Activated CD8-positive, alpha-beta memory T cell treated with anti-CD3 and anti-CD28 coated beads for 24 hours (primary cell): ENCODE data around the gene HMCN2.
A peak's percentile ranks its signal among the peaks of the same experiment; 100 is the strongest.
"Not testable (repeated sequence)": the region's sequence is repeated elsewhere in the genome, so short reads cannot be mapped to it uniquely, and the experiment has no call there.

Experiments
- DNase-seq: peaks from one replicate; pipeline ENCODE4 v3.0.0-alpha.2; 2020

The HMCN2 gene

DNA sequence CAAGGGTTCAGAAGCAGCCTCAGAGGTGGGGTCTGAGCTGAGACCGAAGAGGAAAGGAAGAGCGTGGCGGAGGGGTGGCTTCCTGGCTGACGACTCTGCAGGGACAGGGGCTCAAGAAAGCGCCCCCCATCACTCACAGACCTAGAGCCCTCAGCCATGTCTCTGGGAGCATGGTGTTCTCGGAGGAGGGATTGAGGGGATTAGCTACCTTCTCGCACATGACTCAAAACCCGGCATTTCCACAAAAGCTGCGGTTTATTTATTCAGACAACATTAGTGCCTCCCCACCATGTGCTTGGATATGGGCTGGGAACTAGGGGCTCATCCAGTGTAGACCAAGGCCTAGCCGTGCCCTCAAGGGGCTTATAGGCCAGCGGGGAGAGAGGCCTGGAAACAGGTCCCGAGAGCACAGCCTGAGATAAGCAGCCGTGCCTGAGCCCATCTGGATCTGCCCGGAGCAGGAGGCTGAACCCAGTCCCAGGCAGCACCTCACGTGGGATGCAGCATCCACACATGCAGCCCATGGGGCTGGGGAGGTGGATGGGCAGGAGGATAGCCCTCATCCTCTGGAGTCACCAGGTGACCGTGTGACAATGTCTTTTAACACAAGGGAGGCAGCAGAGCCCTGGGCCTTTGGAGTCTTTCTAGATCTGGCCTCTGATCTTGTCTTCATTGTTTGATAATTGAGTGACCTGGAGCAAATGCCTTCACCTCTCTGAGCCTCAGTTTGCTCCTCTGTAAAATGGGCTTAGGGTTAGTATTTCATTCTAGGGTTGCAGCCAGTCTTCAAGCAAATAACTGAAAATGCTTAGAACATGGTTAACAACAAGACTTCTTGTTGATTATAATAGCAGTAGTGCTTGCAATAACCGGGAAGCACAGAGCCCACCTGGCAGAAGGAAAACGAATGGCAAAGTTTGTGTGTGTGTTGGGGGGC, 878 bp upstream of the HMCN2 start:
- no peak for DNase-seq

DNA sequence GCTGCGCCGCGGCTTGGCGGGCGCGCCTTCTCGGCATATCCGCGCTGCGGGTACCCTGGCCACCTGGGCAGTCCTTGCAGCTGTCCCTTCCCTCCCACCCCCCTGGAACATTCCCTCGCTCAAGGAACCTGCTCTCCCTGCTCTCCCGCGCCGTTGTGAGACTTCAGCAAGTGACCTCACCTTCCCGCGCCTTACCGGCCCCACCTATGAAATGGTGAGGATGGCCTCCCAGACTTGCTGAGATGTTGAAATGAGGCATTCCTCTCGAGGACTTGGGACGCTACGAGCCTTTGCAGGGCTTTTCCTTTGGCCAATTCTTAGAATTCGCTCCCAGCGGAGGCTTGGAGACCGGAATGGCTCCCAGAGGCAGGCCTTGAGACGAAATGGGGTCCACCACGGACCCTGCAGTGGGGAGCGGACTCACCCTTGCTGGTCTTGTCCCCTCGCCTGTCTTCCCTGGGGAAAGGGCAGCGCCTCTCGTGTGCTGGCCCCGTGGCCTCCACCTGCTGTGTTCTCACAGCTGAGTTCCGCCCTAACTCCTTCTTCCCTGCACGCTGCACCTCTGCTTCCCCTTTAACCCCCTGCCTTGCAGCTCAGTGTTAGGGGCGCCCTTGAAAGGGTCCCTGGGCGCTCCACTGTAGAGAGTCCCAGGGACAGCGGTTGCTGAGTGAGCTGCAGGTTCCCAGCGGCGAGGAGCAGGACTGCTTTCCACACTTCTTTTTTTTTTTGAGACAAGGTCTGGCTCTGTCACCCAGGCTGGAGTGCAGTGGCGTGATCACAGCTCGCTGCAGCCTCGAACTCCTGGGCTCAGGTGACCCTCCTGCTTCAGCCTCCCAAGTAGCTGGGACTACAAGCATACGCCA, 907 bp downstream of the HMCN2 start:
- DNase-seq = peak; percentile 43

DNA sequence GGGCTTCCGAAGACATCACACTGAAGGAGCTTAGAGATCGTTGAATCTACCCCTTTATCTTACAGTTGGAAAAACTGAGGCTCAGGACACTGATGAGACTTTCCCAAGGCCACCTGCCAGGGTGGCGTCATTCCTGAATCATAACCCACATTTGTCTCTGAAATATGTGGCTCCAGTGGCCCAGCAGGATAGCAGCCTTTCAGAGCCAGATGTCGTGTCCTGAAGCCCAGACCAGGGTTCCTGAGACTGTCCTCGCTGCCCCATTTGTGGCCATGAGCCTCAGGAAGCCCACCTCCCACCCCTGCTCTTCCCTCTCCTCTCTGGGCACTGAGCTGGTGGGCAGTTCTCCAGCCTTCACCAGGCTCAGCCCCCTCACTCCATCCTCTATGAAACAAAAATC, 2.4 kb downstream of the HMCN2 start:
- DNase-seq = peak; percentile 33

DNA sequence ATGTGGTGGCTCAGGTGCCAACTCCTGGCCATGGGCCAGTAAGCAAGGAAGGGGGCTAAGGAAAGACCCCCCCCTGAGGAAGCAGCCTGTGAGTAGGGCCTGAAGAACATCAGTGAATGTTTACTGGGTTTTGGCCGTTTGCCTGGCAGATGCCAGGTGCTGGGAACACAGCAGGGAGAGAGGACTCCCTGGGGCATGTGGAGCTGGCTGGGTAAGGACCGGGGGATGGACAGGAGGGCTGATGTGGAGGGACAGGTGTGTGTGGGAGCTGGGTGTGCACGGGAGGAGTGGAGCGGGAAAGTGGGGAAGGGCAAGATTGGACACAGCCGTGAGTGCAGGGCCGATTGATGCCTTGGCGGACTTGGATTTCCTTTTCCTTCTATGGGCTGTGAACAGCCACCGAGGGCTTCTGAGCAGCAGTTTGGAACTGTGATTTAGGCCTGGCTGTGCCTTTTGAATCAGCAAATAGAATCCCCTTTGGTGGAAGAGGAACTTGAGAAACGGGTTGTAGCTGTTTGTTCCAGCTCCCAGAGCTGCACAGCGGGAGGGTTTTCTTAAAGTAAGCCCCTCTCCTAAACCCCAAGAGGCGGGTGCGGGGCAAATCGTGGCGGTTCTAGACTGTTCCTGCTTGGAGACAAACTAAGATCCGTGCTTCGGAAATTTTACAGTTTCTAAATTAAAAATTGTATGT, 3.1 kb downstream of the HMCN2 start:
- peak; percentile 51 for DNase-seq

DNA sequence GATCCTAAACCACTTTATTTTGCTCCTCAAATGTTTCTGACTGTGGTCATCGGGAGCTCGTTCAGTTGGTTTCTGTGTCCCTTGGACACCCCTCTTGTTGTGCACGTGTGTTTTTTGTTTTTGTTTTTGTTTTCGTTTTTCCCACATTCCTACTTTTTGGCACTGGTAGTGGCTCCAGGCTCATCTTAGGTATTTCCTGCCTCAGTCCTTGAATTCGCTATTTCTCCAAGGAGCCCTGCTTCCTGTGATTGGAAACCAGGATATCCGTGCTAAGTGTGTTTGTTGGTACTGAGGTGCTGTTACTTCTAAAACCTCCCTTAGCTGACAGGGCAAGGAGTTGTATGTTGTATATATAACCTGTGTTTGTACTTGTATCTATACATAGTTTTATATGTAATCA, 5.9 kb downstream of the HMCN2 start:
- no peak for DNase-seq

DNA sequence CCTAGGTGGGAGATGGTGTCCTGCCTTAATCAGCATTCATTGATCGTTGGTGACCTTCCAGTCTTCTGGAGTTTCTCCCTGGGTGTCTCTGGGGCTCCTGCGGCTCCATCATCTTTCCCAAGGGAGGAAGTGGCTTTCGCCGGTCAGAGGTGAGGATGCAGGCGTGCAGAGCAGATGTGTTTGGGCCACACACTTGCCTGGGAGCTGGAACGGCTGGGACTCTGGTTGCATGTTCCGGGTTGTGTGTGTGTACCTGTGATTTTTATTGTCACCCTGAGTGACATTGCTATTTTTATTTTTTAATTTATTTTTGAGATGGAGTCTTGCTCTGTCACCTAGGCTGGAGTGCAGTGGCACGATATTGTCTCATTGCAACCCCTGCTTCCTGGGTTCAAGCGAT, 9.6 kb downstream of the HMCN2 start:
- no peak for DNase-seq

DNA sequence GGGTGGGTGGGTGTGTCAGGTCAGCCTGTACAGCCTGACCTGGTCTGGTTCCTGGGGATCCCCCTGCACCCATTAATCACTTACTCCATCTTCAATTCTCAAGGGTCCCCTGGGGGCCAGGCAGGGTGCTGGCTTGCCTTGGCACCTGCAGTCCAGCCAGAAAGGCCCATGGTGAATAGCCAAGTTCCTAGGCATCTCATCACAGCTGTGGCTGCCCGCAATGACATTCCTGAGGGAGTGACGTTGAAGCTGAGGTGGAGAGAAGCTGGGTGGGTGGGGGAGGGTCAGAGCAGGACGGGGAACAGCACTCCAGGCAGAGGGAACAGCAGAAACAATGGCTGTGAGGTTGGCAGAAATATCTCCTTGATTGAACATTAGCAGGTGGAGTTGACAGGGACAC, 10.6 kb downstream of the HMCN2 start:
- DNase-seq = no peak

DNA sequence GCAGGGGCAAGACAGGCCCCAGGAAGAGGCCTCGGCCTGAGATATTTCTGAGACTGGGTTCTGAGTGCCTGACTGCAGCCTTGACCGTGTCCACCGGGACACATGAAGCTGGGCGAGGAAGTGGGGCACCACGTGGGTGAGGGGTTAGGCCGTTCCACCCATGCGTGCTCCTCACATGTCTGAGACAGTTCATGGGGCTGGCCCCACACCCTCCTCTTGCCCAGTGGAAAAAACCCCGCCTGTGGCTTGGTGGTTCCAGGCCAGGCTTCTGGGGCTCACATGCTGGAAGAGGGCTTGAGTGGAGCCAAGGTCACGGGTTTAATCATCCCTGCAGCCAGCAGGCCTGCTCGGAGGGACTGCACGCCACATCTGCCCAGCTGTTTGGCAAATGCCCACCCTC, 11.4 kb downstream of the HMCN2 start:
- no peak for DNase-seq

DNA sequence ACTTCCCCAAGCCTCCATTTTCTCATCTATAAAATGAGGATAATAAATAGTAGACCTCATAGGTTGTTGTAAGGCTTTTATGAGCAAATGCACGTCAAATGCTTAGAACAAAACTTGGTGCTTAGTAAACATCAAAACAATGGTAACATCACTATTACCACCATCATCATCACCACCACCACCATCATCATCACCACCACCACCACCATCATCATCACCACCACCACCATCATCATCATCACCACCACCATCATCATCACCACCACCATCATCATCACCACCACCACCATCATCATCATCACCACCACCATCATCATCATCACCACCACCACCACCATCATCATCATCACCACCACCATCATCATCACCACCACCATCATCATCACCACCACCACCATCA, 12.0 kb downstream of the HMCN2 start:
- not testable (repeated sequence) for DNase-seq

DNA sequence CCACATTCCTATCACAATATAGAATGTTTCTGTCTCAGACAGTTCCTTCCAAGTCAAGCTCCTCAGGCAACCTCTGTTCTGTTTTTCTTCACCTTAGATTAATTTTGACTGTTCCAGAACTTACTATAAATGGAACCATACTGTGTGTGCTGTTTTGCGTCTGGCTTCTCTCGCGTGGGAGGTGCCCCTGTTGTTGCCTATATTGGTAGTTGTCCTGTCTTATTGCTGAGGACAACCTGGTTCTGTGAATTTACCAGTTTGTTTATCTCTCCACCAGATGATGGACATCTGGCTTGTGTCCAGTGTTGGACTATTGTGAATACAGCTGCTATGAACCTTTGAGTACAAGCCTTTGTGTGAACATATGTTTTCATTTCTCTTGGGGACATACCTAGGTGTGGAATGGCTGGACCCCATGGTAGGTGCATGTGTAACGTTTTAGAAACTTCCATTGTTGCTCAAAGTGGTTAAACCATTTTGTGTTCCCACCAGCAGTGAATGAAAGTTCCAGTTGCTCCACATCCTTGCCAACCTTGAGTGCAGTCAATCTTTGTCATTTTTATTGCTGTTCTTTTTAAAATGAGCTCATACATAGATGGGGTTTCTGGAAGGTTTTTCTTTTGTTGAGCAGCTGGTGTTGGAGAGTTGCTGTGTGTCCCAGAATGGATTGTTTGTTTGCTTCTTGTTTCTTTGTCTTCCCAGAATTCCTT, 18.1 kb downstream of the HMCN2 start:
- DNase-seq = no peak

DNA sequence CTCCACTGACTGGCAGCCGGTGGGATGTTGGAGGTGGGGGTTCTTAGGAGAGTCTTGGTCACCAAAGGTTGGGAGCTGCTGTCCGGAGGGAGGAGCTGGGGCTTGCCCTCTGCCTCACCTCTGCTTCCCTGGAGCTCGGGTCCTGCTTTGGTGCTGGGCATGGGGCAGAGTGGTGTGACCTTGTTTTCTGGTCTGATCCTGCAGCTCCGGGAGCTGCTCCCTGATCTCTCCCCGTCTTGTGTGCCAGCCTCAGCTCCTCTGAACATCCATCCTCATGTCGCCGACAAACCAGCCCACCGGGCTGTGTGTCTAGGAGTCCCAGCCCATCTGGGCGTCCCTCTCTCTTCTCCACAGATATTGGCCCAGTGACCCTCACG, 18.7 kb downstream of the HMCN2 start:
- no peak for DNase-seq

DNA sequence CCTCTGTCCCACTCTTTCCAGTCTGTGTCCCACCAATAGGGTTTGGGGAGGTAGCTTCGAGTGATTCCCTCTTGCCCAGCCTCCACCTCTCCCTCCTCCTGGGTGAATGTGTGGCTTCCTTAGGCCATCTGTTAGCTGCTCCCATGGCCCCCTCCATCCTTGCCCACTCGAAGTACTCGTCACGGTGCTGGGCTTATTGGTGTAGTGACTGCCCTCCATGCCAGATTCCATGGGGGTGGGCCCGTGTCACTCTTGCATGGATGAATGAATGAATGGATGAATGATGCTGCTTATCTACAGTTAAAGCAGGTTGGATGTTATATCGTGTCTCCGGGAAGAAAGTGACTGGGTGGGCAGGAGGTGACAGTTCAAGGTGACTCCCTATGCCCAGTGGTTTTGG, 19.1 kb downstream of the HMCN2 start:
- DNase-seq = no peak

DNA sequence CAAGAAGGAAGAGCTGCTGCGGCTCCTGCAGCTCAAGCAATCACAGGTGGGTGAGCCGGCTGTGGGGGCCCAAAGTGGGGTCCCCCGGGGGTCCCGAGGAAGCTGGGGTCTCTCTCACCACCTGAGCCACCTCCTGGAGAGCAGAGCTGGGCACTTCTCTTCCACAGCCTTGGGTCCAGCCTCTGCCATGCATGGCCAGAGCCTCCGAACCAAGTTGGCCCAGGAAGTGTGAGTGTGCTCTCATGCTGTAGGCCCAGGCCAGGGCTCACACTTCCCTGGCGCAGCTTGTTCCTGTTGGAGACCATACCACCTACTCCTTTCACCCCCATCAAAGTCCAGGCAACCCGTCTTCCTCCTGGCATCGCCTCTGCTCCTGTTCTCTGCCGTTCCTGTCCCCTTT, 19.7 kb downstream of the HMCN2 start:
- DNase-seq = no peak

DNA sequence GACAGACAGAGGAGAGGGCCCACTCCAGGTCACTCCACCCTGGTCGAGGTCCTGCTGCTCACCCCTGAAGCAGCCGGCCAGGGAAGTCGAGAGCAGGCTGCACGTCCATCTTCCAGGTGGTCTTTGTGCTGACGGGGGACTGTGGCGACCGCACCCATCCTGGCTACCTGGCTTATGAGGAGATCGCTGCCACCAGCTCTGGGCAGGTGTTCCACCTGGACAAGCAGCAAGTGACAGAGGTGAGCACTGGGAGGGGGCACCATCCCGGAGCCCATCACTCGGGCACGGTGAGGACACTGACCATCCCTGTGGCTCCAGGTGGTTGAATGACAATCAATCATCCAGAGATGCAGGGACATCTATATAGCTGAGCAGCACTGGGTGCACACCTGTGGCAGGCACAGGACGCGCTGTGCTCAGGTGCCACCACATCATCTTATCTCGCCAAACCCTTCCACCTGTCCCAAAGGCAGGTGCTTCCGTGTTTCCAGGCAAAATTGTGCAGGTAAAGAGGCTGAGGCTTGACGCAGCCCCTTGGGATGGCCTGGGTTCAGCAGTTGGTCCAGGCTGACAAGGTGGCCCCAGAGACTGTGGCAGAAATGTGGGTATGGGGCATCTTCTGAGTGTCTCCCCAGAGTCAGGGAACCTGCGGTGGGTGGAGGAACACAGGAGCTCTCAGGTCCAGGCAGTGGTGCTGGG, 20.7 kb downstream of the HMCN2 start:
- DNase-seq = no peak

DNA sequence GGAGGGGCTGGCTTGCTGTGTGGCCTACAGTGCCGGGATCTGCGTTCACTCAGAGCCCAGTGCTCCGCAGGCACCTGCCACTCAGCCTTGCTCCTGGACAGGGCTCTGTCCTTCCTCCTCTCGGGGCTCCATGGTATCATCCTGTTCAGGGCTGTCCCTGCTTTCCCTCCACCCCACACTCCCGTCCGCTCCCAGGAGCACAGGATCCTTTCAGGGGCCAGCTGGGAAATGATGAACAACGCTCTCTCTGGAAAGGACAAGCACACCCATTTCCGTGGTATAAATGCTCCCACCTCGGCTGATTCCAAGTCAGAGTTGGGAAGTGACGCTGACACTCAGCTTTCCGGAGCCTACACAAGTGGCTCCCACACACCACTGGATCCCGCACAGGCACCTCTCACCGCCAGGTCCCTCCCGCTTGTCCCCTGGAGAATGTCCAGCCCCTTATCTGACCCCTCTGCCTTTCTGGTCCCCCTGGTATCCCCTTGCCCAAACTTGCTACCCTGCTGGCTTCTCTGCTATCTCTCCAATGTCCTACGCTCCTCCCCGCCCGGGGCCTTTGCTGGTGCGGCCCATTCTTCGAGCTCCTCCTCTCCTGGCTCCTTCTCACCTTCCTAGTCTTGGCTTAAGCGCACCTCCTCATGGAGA, 21.3 kb downstream of the HMCN2 start:
- no peak for DNase-seq

DNA sequence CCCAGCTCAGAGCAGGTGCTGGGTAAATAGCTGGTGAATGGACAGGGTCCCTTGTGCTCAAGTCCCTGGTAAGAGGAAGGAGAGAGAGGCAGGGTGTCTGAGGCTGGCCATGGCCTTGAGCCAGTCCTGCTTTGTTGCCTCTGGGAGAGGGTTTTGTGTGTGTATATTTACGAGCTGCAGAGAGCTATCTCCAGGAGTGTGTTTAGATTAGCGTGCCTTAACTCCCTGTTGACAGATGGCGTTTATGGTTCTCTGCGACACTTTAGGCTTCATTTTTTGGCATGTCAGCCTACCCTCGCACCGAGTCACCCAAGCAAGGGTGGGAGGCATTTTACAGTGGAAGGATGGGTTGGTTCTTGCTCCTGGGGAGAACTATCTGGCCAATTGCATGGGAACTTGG, 22.2 kb downstream of the HMCN2 start:
- no peak for DNase-seq

DNA sequence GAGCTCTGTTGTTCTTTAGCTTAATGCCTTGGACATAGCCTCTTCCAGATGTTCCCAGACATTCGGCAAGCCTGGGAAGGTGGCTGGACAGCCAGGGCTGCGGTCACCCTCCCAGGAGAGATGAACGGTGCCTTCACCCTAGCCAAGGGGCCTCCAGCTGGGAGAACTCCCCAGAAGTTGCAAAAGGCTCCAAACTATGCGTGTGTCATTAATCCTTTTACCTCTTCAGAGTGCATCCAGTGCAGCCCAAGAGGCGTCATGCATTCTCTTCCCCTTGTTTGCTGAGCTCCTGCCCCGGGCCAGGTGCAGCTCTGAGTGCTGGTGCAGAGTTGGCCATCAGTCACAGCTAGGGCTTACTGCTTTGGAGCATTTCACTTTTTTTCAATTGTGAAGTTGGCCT, 22.8 kb downstream of the HMCN2 start:
- no peak for DNase-seq

DNA sequence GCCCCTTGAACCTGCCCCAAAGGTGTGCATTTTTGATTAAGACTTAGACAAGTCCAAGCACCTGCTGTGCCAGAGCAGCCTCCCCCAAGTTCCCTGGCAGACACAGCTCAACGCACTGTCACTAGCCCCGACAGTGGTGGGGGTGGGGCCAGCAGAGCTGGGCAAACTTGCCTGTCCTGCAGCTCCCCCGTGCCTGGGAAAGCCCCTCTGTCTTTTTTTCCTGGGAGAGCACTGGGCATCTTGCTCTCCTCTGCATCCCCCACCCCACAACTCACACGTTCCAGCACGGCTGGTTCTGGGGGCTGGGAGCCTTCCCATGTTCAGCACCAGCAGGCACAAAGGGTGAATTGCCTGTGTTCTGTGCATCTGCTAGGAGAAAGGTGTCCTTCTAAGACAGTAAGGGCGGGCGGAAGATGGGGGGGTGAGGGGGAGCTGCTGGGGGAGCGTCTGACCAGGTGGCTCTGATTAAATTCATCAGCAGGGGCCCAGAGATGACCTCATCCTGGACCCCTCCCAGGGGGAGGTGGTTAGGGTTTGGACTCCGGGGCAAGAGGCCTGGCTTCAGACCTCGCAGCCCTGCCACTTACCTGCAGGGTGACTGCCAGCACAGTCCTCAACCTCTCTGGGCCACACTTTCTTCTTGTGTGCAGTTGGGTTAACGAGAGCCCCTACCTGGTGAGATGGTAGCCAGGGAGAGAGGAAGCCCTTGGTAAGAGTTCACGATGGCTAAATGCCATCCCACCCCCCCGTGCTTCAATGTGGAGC, 23.5 kb downstream of the HMCN2 start:
- DNase-seq = no peak

DNA sequence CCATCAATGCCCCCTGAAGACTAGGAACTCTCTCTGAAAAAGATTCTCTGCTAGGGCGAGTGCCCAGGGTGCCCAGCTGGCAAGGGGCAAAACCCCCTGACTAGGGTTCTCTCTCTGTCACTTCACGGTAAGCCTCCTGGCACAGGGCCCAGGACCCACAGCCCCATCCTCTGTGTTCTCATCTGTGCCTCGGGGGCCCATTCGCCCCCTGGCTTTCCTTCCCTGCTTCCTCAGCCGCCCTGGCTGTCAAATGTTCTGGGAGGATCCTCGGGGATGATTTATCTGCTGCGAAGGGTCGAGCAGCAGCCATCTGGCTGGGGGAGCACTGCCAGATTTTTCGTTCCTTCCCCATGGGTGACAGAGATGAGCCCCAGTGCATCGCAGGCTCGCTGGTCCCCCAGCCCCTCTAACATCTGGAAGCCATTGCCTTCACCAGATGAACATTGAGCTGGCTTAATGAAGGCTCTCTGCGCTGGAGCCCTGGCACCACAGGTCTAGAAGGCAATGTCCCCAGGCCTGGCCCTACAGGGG, 24.2 kb downstream of the HMCN2 start:
- no peak for DNase-seq
